K562 (cell line): Measurements from ENCODE around the gene PIGT. TPM values are rescaled to one million over a fixed set of nuclear protein-coding genes. Genes with fewer than 3 reads are reported as not detected.

ENCODE experiments used
- ARID2 ChIP-seq: fragments of 450-650 bp; IDR thresholded peaks from 2 replicates; pipeline ENCODE4 v1.6.1; 2017; ENCODE audit warnings: antibody characterized with exemption, mild to moderate bottlenecking
- ARNT ChIP-seq, 2 experiments: fragments of 450-650 bp; IDR thresholded peaks; 2 replicates each; pipeline ENCODE4 v1.6.1; 2016; ENCODE audit warnings: mild to moderate bottlenecking in 1 of 2
- BDP1 ChIP-seq: IDR thresholded peaks from 3 replicates; pipeline ENCODE4 v1.6.1; 2011; ENCODE audit not compliant: insufficient read length, insufficient read depth
- CREB1 ChIP-seq, 2 experiments: sonication (generic) in 1 of 2; formaldehyde crosslinking in 1 of 2; IDR thresholded peaks; 2 replicates each; pipeline versions ENCODE4 v1.6.1 to v1.8.0; 2012 to 2022; ENCODE audit warnings: inconsistent platforms in 1 of 2, mild to moderate bottlenecking in 1 of 2, missing genetic modification reagents in 1 of 2, moderate library complexity in 1 of 2
- FOXK2 ChIP-seq, 2 experiments: fragments of 450-650 bp; IDR thresholded peaks in 1 of 2; conservative IDR thresholded peaks in 1 of 2; 2 replicates each; pipeline ENCODE4 v1.6.1; 2016; ENCODE audit warnings: low read depth in 2 of 2, mild to moderate bottlenecking in 1 of 2
- FOXM1 ChIP-seq, 2 experiments: fragments of 450-650 bp in 1 of 2; sonication (generic) in 1 of 2; formaldehyde crosslinking in 1 of 2; IDR thresholded peaks; 2 replicates each; pipeline versions ENCODE4 v1.6.1 to v1.9.0; 2017 to 2022; ENCODE audit warnings: low read depth in 2 of 2, mild to moderate bottlenecking in 2 of 2, missing genetic modification reagents in 1 of 2, moderate library complexity in 1 of 2
- FOXP1 ChIP-seq: sonication (generic); formaldehyde crosslinking; IDR thresholded peaks from 2 replicates; pipeline ENCODE4 v1.8.0; 2022; ENCODE audit warnings: mild to moderate bottlenecking, missing genetic modification reagents
- HDGF ChIP-seq: fragments of 450-650 bp; IDR thresholded peaks from 2 replicates; pipeline ENCODE4 v1.6.1; 2016
- HMGXB4 ChIP-seq: sonication (generic); formaldehyde crosslinking; IDR thresholded peaks from 2 replicates; pipeline ENCODE4 v1.8.1; 2023; ENCODE audit warnings: mild to moderate bottlenecking, missing genetic modification reagents
- KDM2B ChIP-seq: fragments of 250-450 bp; sonication (Bioruptor Pico); IDR thresholded peaks from 2 replicates; pipeline ENCODE4 v1.8.0; 2021; ENCODE audit warnings: mild to moderate bottlenecking, moderate library complexity
- MAZ ChIP-seq, 2 experiments: fragments of 450-650 bp in 1 of 2; sonication (generic) in 1 of 2; formaldehyde crosslinking; IDR thresholded peaks in 1 of 2; conservative IDR thresholded peaks in 1 of 2; 2 replicates each; pipeline versions ENCODE4 v1.4.0 to v1.5.0; 2020; ENCODE audit warnings: mild to moderate bottlenecking in 1 of 2, missing genetic modification reagents in 1 of 2
- MCM2 ChIP-seq: fragments of 450-650 bp; IDR thresholded peaks from 2 replicates; pipeline ENCODE4 v1.6.1; 2017; ENCODE audit warnings: low read depth, mild to moderate bottlenecking
- MECOM ChIP-seq: fragments of 250-450 bp; sonication (Bioruptor Pico); IDR thresholded peaks from 2 replicates; pipeline ENCODE4 v1.8.0; 2022; ENCODE audit warnings: inconsistent platforms
- MNT ChIP-seq, 2 experiments: fragments of 450-650 bp; conservative IDR thresholded peaks; 2 replicates each; pipeline ENCODE4 v1.6.1; 2017; ENCODE audit warnings: mild to moderate bottlenecking in 2 of 2, moderate library complexity in 2 of 2
- POLR3A ChIP-seq: IDR thresholded peaks from 2 replicates; pipeline ENCODE4 v1.6.1; 2011; ENCODE audit warnings: borderline replicate concordance, mild to moderate bottlenecking, moderate library complexity; ENCODE audit not compliant: insufficient read length, insufficient read depth; ENCODE audit errors: extremely low read depth
- RHOXF2B ChIP-seq: fragments of 250-450 bp; sonication (Bioruptor Pico); conservative IDR thresholded peaks from 2 replicates; pipeline ENCODE4 v1.5.1; 2021
- SMARCA4 ChIP-seq: fragments of 450-650 bp; IDR thresholded peaks from 2 replicates; pipeline ENCODE4 v1.6.1; 2016
- TFAP4 ChIP-seq: sonication (generic); formaldehyde crosslinking; IDR thresholded peaks from 2 replicates; pipeline ENCODE4 v1.8.0; 2022; ENCODE audit warnings: missing genetic modification reagents, mild to moderate bottlenecking, moderate library complexity, borderline replicate concordance
- THAP7 ChIP-seq: fragments of 250-450 bp; sonication (Bioruptor Pico); IDR thresholded peaks from 2 replicates; pipeline ENCODE4 v1.5.0; 2021
- XRCC4 ChIP-seq: IDR thresholded peaks from one replicate; pipeline ENCODE4 v1.6.1; 2011; ENCODE audit not compliant: insufficient read depth, insufficient read length; ENCODE audit errors: extremely low read depth
- YY1 ChIP-seq, 3 experiments: IDR thresholded peaks; 2 replicates each; pipeline ENCODE4 v1.6.1; 2011; ENCODE audit warnings: low read length in 2 of 3, mild to moderate bottlenecking in 2 of 3, moderate library complexity in 2 of 3, borderline replicate concordance in 1 of 3, control low read depth in 1 of 3, low read depth in 1 of 3; ENCODE audit not compliant: insufficient read depth in 3 of 3, insufficient replicate concordance in 2 of 3, control insufficient read depth in 1 of 3, insufficient read length in 1 of 3; ENCODE audit errors: extremely low read depth in 1 of 3
- ZNF165 ChIP-seq: fragments of 250-450 bp; sonication (Bioruptor Pico); IDR thresholded peaks from 2 replicates; pipeline ENCODE4 v1.4.0; 2020; ENCODE audit warnings: borderline replicate concordance
- polyA plus RNA-seq, 8 experiments: library from polyadenylated mRNA; depleted of rRNA in 4 of 8; stranded (reverse) in 5 of 8; unstranded in 3 of 8; fragments of >200 nt; fragmentation: Nextera tagmentation in 2 of 8; fragmentation: Illumina TruSeq in 1 of 8; extraction: Ambion mirVana in 2 of 8; extraction: Trizol in 1 of 8; gene quantifications; 2 replicates each; pipeline versions ENCODE4 v1.2.1 to v1.2.3, GENCODE V29; 2011 to 2014; ENCODE audit warnings: inconsistent platforms in 1 of 8, missing spikeins in 1 of 8
- total RNA-seq, 7 experiments: library from RNA; depleted of rRNA in 6 of 7; stranded (reverse); fragments of >200 nt in 6 of 7; fragmentation: Illumina TruSeq in 2 of 7; extraction: Trizol in 2 of 7; gene quantifications; 2 replicates each; pipeline versions ENCODE4 v1.2.1 to v1.2.3, GENCODE V29; 2011 to 2021; ENCODE audit warnings: low replicate concordance in 1 of 7

Gene PIGT
- total and polyA plus RNA-seq, 9 of the 15 experiments (the other 6 are each of a cell fraction or from before 2014, with no cell fraction given): 14.6 to 108 (median 46.9) TPM

- TF ChIP-seq YY1 (IDR thresholded peaks at IDR 0.05; ENCODE audit: borderline replicate concordance in 1 of 3, control insufficient read depth in 1 of 3, extremely low read depth in 1 of 3, insufficient read depth in 3 of 3, insufficient read length in 1 of 3, insufficient replicate concordance in 2 of 3, low read depth in 1 of 3, low read length in 2 of 3) (peak; percentile 72 to 96 (median 93)), FOXP1 (peak; percentile 79), TFAP4 (CRISPR knock-in tag) (peak; percentile 62), POLR3A (no peak), HDGF (no peak), FOXK2 (conservative IDR thresholded peaks at IDR 0.05 in 1 of 2, IDR thresholded peaks at IDR 0.05 in 1 of 2; ENCODE audit: low read depth in 2 of 2) (peak; percentile 60 to 64; a peak in 3 of 4 replicates), ARNT (IDR thresholded peaks at IDR 0.05) (no peak), MAZ (CRISPR knock-in tag; conservative IDR thresholded peaks at IDR 0.05 in 1 of 2, IDR thresholded peaks at IDR 0.05 in 1 of 2) (peak; percentile 38 to 85; a peak in 2 of 4 replicates), KDM2B (CRISPR knock-in tag) (no peak), XRCC4 (no peak), FOXM1 (IDR thresholded peaks at IDR 0.05; ENCODE audit: low read depth) (no peak), FOXM1 (CRISPR knock-in tag; IDR thresholded peaks at IDR 0.05; ENCODE audit: low read depth) (no peak), ARID2 (no peak), ZNF165 (CRISPR knock-in tag) (no peak), MNT (conservative IDR thresholded peaks at IDR 0.05) (peak; percentile 79 to 92), SMARCA4 (no peak), THAP7 (CRISPR knock-in tag) (no peak), CREB1 (IDR thresholded peaks at IDR 0.05) (peak; percentile 76), CREB1 (CRISPR knock-in tag; IDR thresholded peaks at IDR 0.05) (peak; percentile 54; the same call in 1 of the 2 replicates), RHOXF2B (CRISPR knock-in tag) (no peak), MECOM (no peak), HMGXB4 (CRISPR knock-in tag) (no peak), BDP1 (no peak), MCM2 (no peak)
Measured at GRCh38 chr20:45415822-45416637, at the start of gene PIGT (continued).
